HG02938 (cell line): Measurements from ENCODE around the gene MUSTN1.

Experiments used
- ATAC-seq: cut with Tn5 transposase; IDR thresholded peaks from one replicate; pipeline ENCODE4 v1.9.1; 2021; ENCODE audit warnings: mild to moderate bottlenecking, moderate library complexity; ENCODE audit not compliant: unreplicated experiment

The MUSTN1 gene

GRCh38 chr3:52787672-52788625, 46.9 kb downstream of the MUSTN1 start:
- ATAC-seq, result no peak

DNA sequence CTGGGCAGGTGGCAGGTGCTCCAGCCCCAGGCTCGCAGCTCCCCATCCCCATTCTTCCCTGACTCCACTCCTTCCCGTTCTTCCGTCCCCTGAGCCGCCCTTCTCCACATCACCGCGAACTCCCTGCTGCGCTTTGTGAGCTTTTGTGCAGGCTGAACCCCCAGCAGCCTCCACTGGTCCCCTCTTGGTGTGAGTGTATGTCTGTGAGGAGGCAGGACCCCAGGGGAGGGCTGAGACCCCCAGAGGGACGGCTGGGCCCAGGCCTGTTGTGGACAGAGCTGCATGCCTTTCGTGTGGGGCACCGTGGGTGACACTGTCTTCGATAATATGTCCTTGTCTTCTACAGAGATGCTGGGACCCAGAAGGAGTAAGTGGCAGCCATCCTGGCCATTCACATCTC, 47.6 kb downstream of the MUSTN1 start:
- no peak for ATAC-seq

- no peak for ATAC-seq
Observed at GRCh38 chr3:52786330-52787215, 48.2 kb downstream of the MUSTN1 start.

- no peak for ATAC-seq
Observed at GRCh38 chr3:52784931-52785590, 49.8 kb downstream of the MUSTN1 start.

GRCh38 chr3:52784021-52784621, 50.7 kb downstream of the MUSTN1 start:
- ATAC-seq, result no peak

DNA sequence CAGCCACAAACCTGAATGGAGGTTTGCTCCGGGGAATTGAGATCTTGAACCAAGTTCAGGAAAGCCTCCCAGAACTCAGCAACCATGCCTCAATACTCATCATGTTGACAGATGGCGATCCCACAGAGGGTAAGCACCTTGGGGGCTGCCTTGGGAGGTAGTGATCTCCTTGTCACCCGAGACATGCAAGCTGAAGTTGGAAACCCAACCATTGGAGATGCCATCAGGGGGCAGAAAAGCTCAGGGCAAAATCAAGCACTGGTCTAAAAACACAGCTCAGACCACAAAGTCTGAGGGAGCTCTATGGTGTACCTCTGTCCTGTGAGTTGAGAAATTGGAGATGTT, 51.6 kb downstream of the MUSTN1 start:
- no peak for ATAC-seq
